GM19468 (cell line): ENCODE data around the gene IL12RB1.
"Not testable (repeated sequence)": the region's sequence is repeated elsewhere in the genome, so short reads cannot be mapped to it uniquely, and the experiment has no call there.

Source experiments
- ATAC-seq: cut with Tn5 transposase; IDR thresholded peaks from one replicate; pipeline ENCODE4 v1.9.1; 2021; ENCODE audit warnings: mild to moderate bottlenecking, moderate library complexity, moderate number of reproducible peaks; ENCODE audit not compliant: unreplicated experiment; ENCODE audit errors: extremely low read depth

The IL12RB1 gene

DNA sequence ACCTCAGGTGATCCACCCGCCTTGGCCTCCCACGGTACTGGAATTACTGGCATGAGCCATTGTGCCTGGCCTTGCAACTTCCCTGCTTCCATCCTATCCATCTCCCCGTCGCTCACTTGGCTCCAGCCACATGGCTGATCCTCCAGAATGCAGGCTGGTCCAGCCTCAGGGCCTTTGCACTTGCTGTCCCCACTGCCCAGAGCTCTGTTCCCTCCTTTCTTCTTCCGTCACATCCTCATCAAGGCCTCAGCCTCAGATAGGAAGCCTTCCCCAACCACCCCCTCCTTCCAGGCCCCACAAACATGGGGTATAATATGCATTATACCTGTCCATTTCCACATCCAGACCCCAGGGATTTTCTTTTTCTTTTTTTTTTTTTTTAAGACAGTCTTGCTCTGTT, 27.1 kb upstream of the IL12RB1 start:
- no peak for ATAC-seq

DNA sequence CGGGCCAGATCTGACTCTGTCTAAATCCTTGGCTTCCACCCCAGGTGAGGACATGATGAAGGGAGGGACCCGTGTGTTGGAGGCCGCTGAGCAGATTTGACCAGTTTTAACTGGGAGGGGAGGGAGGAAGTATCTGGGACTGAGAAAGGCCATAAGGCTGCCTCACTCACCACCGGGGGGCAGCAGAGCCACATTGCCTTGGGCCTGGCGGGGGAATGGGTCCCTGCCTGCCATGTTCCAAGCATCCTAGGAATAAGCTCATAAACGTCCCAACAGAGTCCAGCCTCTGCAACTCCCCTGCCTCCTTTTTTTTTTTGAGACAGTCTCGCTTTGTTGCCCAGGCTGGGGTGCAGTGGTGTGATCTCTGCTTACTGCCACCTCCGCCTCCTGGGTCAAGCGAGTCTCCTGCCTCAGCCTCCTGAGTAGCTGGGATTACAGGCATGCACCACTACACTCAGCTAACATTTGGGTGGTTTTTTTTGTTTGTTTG, 26.3 kb upstream of the IL12RB1 start:
- no peak for ATAC-seq

DNA sequence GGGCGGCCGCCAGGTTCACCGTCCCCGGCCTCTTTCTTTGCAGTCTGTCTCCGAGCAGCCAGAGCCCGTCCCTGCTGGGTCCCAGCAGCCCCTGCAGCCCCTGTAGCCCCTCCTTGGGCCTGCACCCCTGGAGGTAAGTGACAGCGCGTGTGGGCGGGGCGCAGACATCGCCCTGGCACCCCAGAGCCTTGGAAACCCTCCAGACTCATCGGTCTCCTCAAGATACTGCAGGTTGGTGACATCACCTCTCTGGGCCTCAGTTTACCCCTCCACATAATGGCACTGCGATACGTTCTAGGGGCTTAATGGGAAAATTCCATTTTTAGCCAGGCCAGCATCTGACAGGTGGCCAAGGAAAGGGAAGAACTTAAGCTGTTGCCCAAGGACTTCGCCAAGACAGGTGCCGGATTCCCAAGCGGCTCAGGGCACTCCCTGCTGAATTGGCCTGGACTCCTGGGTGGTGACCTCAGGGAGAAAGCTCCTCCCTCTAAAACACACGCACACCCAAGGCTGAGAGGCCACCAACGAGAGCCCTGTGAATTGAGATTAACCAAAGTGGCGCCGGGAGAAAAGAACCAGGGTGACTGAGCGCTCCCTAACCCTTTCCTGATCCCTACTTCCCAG, 24.0 kb upstream of the IL12RB1 start:
- no peak for ATAC-seq

DNA sequence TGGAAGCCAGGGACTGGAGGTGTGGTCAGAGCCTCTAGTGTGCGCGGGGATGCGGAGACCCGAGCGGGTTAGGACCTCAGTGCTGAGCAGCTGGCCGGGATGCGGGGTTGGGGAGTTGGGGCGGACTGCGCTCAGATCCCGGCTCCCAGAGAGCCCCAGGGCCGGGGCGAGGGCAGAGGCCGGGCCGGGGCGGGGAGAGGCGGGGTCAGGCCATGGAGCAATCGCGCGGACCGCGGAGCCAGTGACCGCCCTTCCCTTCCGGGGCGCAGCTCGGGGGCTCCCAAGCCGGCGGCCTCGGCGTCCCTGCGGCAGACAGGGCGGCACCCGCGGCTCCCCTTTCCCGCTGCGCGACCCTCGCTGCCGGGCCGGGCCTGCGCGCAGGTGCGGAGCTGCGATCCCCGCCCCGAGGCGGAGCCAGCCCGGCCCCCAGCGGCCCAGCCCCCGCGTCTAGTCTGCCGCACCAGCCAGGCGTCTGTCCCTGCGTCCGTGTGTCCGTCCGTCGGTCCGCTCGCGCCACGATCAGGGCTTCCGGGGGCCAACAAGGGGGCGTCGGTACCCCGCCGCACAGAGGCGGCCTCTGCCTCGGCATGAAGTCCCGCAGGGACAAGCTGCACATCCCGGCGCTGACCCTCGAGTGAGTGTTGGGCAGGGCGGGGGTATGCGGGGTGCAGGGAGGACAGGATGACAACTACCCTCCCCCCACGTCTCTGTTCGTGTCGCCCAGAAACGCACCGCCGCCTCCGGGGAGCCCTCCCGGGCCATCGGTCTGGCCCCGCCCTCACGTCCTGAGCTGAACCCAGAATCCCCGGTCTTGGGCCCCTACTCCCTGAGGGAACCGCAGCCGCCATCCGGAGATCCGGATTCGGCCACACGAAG, 23.2 kb upstream of the IL12RB1 start:
- no peak for ATAC-seq

- no peak for ATAC-seq
These were observed 22.6 kb upstream of the IL12RB1 start for GRCh38 chr19:18109341-18109732.

- no peak for ATAC-seq
These were observed 22.2 kb upstream of the IL12RB1 start for GRCh38 chr19:18108897-18109296.

DNA sequence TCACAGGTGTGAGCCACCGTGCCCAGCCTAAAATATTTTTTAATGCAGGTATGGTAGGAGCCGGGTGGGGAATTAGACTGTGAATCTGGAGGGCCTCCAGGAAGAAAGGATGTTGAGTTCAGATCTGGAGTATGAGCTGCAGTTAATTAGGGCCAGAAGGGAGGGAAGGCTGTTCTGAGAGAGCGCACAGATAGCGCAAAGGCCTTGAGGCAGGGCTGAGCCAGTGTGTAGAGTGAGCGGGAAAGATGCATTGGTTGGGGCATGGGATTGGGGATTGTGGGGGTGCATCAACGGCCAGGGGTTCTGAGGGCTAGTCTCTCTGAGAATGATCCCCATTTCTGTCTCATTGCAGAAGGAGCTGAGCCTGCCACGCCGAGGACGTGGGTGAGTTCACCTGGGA, 20.5 kb upstream of the IL12RB1 start:
- ATAC-seq: no peak

DNA sequence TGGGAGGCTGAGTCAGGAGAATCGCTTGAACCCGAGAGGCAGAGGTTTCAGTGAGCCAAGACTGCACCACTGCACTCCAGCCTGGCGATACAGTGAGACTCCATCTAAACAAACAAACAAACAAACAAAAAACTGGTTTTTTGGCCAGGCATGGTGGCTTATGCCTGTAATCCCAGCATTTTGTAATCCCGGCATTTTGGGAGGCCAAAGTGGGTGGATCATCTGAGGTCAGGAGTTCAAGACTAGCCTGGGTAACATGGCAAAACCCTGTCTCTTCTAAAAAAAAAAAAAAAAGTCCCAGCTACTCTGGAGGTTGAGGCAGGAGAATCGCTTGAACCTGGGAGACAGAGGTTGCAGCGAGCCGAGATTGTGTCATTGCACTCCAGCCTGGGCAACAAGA, 18.5 kb upstream of the IL12RB1 start:
- not testable (repeated sequence) for ATAC-seq

DNA sequence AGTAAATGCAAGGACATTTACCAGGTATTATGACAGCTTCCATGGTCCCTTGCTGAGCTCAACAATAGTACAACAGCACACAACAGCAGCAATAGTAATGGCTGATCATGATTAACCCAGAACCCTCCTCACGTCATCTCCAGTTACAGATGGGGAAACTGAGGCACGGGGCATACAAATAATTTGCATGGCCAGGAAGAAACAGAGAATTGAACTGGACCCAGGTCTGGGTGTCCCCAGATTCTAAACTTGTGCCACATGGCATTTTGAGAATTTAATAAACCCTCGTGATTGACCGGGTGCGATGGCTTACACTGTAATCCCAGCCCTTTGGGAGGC, 18.0 kb upstream of the IL12RB1 start:
- no peak for ATAC-seq

GRCh38 chr19:18102916-18103542, 16.3 kb upstream of the IL12RB1 start:
- no peak for ATAC-seq

- no peak for ATAC-seq
These were observed 14.5 kb upstream of the IL12RB1 start for GRCh38 chr19:18101268-18101667.

- no peak for ATAC-seq
These were observed 14.0 kb upstream of the IL12RB1 start for GRCh38 chr19:18100710-18101109.

DNA sequence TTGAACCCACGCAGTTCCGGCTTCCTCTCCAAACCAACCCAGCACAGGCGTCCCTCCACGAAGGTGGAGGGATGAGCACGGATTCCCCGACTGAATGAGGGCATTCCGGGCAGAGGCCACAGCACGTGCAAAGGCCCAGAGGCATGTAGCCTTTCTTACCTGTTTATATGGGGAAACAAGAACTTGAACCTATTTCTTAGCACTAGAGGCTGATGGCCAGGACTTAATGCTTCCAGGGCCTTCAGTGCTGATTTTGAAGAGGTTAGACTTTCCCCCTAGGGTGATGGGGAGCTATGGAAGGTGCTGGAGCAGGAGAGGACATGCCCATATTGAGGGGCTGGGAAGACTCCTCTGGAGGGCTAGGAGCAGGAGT, 12.9 kb upstream of the IL12RB1 start:
- ATAC-seq: no peak

DNA sequence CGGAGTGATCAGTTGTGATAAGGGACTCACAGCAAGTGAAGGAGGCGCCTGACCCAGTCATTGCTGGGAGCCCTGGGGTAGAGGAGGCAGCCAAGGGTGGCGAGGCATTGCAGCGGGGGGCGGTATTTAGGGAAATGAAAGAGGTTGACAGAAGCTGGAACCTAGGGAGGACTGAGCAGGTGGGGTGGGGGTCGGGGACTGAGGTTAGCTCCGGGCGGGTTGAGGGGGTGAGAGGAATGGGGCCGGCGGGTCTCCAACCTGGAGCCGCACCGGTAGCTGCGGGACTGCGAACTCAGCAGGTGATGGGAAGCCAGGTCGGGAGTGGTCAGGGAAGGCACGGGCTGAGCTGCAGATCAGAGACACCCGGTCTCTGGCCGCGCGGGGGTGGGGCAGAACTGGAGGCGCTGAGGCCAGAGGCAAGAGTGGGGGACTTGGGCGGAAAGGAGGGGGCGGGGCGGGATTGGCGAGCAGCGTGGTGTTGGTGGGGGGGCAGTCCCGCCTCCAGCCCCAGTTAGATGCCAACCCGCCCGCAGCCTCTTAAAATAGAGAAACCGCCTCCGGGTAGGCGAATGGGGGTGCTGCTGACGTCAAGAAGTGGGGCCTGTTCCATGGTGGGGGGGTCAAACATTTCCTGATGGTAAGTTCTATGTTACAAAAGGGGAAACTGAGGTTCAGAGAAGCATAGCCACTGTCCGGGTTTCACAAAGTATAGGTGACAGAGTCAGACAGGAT, 12.3 kb upstream of the IL12RB1 start:
- ATAC-seq: peak; percentile 51

DNA sequence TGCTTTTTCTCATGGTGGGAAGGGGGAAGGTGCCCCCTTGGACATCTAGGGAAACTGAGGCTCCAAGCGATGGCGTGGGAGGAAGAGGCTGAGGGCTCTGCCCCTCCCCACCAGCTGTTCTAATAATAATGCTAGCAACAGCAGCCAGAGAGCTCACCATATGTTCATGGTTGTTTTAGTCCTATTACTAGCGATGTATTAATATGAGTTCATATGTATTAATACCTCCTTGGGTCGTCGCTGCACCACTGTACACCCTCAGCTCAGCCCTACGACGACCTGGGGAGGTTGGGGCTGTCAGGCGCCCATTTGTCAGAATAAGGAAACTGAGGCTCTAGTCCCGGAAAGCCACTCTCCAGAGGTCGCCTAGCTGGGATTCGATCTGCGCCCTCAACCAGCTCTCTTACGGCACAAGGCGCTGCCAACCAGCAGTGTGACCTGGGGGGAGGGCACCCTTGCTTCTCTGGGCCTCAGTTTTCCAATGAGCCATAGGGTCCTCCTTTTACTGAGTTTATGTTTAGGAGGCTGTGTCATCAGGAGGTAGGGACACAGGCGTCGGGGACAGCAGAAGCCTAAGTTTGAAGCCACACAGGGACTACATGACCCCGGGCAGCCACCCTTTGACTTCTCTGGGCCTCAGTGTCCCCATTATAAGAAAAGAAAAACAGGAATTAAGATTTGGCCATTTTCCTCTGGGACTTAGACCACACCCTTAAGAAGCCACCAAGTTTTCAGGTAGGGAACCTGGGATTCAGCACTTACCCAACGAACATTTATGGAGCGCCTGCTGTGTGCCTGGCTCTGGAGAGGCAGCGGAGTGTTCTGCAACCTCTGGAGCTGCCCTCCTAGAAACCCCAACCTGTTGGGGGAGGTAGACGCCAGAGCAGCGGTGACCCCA, 11.5 kb upstream of the IL12RB1 start:
- no peak for ATAC-seq

GRCh38 chr19:18097217-18097992, 10.7 kb upstream of the IL12RB1 start, which contains the start of gene MAST3:
MAST3 (plus strand) TSS chr19:18097778; CDS start chr19:18097793, 15 bp downstream.
- ATAC-seq: no peak

GRCh38 chr19:18096258-18096657, 9.5 kb upstream of the IL12RB1 start:
- ATAC-seq: no peak

GRCh38 chr19:18093439-18094161, 6.9 kb upstream of the IL12RB1 start:
- no peak for ATAC-seq
